ENCODE data around the gene TPD52L2. TPM values are rescaled to one million over a fixed set of nuclear protein-coding genes. Genes with fewer than 3 reads are reported as not detected.
A peak's percentile ranks its signal among the peaks of the same experiment; 100 is the strongest.

TPD52L2 gene
- total and polyA plus RNA-seq, 2 donors (not counting 1 experiment from before 2014, with no cell fraction given): 39.9 to 41.3 TPM

DNA sequence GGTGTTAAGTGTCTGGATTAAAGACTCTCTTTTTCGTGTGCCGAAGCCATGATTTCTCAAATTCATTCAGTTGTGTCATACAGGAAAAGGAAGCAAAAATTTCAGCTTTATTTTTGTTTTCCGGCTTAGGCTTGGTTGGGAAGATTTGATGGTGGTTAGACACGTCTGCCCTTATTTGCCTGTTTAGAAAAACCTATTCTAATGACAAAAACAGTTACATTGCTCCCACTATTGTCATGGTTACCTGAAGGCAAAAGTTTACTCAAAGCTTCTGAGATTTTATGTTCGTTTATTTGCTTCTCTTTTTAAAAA, 30.8 kb downstream of the TPD52L2 start:
- Histone ChIP-seq H3K9ac (ENCODE audit: low read length) (peak overlapping the region; percentile 65), H3K4me2 (replicated peaks; ENCODE audit: low read depth, low read length, poor library complexity, severe bottlenecking) (peak overlapping the region; percentile 93), H3K27ac (ENCODE audit: low read length in 2 of 2) (peak overlapping the region; percentile 42 to 80), H3K4me3 (ENCODE audit: control extremely low read depth in 1 of 5, extremely low read depth in 1 of 5, insufficient read depth in 1 of 5, low read depth in 2 of 5, low read length in 4 of 5) (peak overlapping the region; percentile 27 to 81 (median 60)), H4K20me1 (ENCODE audit: control insufficient read depth, insufficient read depth, low read length, poor library complexity, severe bottlenecking) (peaks cover 54% of the 10 kb centered on the region), H3K9me3 (ENCODE audit: control extremely low read depth in 1 of 3, control insufficient read depth in 2 of 3, insufficient read depth in 1 of 3, low read length in 2 of 3) (no peaks in the 10 kb centered on the region), H2AFZ (ENCODE audit: insufficient read depth, low read depth, low read length, poor library complexity, severe bottlenecking) (peak overlapping the region; percentile 40), H3K27me3 (replicated peaks in 1 of 4; ENCODE audit: control extremely low read depth in 1 of 4, control insufficient read depth in 3 of 4, insufficient read depth in 4 of 4, low read length in 3 of 4) (no peaks in the 10 kb centered on the region), H3K36me3 (replicated peaks in 1 of 2; ENCODE audit: control extremely low read depth in 1 of 2, control insufficient read depth in 1 of 2, extremely low read depth in 1 of 2, insufficient read depth in 2 of 2, low read length in 1 of 2) (peaks cover 0 to 8% of the 10 kb centered on the region in 2 experiments), H3K79me2 (ENCODE audit: control insufficient read depth, insufficient read depth, low read length) (peaks cover 50% of the 10 kb centered on the region), H3K4me1 (ENCODE audit: control insufficient read depth in 2 of 2, insufficient read depth in 2 of 2, low read length in 2 of 2) (peaks cover 24 to 46% of the 10 kb centered on the region in 2 donors)
- ChIA-PET POLR2A (interaction anchor here (1.3 to 2.0 kb wide), 3 partner anchors 30 to 84 kb away, joined by 5 to 6 read pairs (median 6); partner anchors contain the start of genes SAMD10, TPD52L2 and UCKL1), CTCF (interaction anchor here (0.8 to 1.7 kb wide), 10 partner anchors 14 to 358 kb away, joined by 3 to 7 read pairs (median 4); partner anchors contain the start of genes LKAAEAR1, PRPF6, PTK6 and UCKL1)
- Mint-ChIP-seq H3K4me3 (peak overlapping the region; percentile 93), H3K27ac (peak overlapping the region; percentile 91), H3K4me1 (peaks cover 45% of the 10 kb centered on the region), H3K9me3 (ENCODE audit: insufficient read depth) (no peaks in the 10 kb centered on the region), H3K27me3 (no peaks in the 10 kb centered on the region)
- DNase-seq (no peak), ATAC-seq (ENCODE audit: low read depth) (no peak)
- WGBS (ENCODE audit: insufficient coverage): 0% methylated on average over 3 of the region's 5 CpGs
- TF ChIP-seq EZH2 (IDR thresholded peaks at IDR 0.05; ENCODE audit: borderline replicate concordance, insufficient read depth, low read depth, low read length, poor library complexity, severe bottlenecking): no peak
- TF ChIP-seq CTCF (IDR thresholded peaks at IDR 0.05): no peak
- intact Hi-C loops (cut with micrococcal nuclease): loop anchor here (1.0 to 10.0 kb wide), 5 partner anchors 31 to 941 kb away; partner anchors contain the start of genes GMEB2, PRPF6, SLC17A9 and TPD52L2
